Left cardiac atrium (tissue), 4 donors: Measurements from ENCODE around the gene TEDC2. TPM values are rescaled to one million over a fixed set of nuclear protein-coding genes. Genes with fewer than 3 reads are reported as not detected.

ENCODE experiments used
- ATAC-seq, 2 donors: fragments of 200-7000 bp; cut with Tn5 transposase; one replicate each; pipeline ENCODE4 v1.9.1; 2020; ENCODE audit warnings: mild to moderate bottlenecking in 2 of 2, moderate library complexity in 2 of 2
- DNase-seq: peaks from one replicate; pipeline ENCODE4 v3.0.0-alpha.2; 2020
- intact Hi-C, 2 donors: fragments of 100-400 bp; cut with DNase I; formaldehyde crosslinking; loops; one replicate each; pipeline versions ENCODE4 v1.14.1 to v1.15.1; 2022 to 2023
- long read RNA-seq: library from polyadenylated mRNA; unstranded; transcript quantifications from one replicate; pipeline ENCODE4 v2.0.0, GENCODE V29; 2021
- total RNA-seq, 2 donors: library from RNA; stranded (reverse); fragmentation: NEBNext Ultra II Directional; extraction: Animal tissue kit (Norgen Biotek cat#: 25700); gene quantifications; one replicate each; pipeline ENCODE4 v1.2.1, GENCODE V29; 2021
- donor health status: DM: no; HTN: yes; CAD: no.
- donor health status: DM: no; HTN: yes; CAD: no; lungs with severe emphysema.
- donor health status: DM: yes; HTN: yes; CAD: no.
- donor health status: Dilated cardiomyopathy.

The TEDC2 gene, protein sequence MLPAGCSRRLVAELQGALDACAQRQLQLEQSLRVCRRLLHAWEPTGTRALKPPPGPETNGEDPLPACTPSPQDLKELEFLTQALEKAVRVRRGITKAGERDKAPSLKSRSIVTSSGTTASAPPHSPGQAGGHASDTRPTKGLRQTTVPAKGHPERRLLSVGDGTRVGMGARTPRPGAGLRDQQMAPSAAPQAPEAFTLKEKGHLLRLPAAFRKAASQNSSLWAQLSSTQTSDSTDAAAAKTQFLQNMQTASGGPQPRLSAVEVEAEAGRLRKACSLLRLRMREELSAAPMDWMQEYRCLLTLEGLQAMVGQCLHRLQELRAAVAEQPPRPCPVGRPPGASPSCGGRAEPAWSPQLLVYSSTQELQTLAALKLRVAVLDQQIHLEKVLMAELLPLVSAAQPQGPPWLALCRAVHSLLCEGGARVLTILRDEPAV
- total RNA-seq: 1 to 10 TPM in 1 of 2 donors, under 1 TPM in 1; 0.47 to 2.8 TPM
- long read RNA-seq: 0 reads

GRCh38 chr16:2459647-2460390 is at the start of gene TEDC2:
TEDC2 (plus strand) TSS chr16:2460109; CDS start chr16:2460145, 36 bp downstream.
- ATAC-seq (peak; percentile 98 to 99), DNase-seq (peak; percentile 98)
- intact Hi-C loops: no loop called here

DNA sequence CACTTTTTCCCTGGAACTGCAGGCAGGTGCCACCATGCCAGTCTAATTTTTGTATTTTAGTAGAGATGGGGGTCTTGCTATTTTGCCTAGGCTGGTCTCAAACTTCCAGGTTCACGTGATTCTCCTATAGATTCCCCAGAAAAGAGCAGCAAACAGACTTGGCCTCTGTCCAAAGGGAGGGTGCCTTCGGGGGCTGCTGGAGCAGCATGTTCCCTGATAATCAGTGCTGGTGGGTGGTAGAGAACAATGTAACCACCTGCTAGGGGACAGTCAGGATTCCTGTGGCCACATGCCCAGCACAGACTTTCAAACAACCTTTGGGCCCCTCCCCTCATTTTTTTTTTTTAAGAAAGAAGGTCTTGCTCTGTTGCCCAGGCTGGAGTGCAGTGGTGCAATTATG is 44.8 kb upstream of the TEDC2 start:
- intact Hi-C loops: no loop called here
- DNase-seq: no peak
- no peak for ATAC-seq

DNA sequence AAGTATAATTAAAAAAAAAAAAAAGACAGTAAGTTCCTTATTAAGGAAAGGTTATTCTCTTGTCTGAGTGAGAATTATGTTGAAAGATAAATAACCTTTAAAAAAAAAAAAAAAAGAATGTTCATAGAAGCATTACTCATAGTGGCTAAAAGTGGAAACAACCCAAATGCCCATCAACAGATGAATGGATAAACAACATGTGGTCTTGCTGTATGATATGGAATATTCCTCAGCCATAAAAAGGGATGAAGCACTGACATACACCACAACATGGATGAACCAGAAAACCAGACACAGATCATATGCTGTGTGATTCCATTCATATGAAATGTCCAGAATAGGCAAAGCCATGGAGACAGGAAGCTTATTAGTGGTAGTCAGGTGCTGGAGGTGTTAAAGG is 39.9 kb upstream of the TEDC2 start:
- ATAC-seq: no peak
- DNase-seq: no peak
- intact Hi-C loops: loop anchor here (5.0 to 10.0 kb wide), 2 partner anchors 75 to 78 kb away; partner anchors contain the start of gene ABCA3 (in 1 of the 2)

DNA sequence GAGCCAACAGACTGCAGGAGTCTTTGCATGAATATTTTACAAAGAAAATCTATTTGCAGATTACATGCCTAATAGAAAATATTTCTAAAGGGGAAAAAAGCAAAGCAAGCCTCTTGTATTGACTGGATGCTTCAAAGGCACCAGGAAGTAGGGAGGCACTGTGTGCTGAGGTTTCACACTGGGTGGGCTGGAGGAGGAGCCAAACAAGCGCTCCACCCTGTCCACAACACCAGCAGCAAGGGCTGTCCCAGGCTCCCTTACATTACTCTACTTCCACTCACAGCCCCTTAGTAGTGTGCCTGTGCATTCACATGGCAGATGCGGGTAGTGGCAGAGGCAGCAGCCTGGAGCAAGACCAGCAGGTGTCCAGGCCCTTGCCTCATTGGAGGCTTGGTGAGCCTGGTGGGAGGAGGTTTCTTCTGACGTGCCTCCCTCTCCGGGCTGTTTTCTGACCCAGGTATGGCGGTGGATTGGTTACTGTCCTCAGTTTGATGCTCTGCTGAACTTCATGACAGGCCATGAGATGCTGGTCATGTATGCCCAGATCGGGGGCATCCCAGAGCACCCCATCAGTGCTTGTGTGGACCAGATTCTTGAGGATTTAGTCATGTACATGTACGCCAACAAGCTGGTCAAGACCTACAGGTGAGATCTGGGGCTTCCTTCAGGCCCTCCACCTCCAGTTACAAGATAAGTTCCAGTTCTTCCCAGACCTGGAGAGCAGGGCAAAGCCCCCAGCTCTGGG is 37.6 kb upstream of the TEDC2 start:
- intact Hi-C loops: loop anchor here (5.0 to 10.0 kb wide), 2 partner anchors 73 to 80 kb away; partner anchors contain the start of gene ABCA3 (in 1 of the 2)
- ATAC-seq: peak in 1 of 2 donors; percentile 21
- no peak for DNase-seq

GRCh38 chr16:2424061-2425007 is 35.6 kb upstream of the TEDC2 start:
- ATAC-seq (no peak), DNase-seq (no peak)
- intact Hi-C loops: loop anchor here (5.0 to 10.0 kb wide), 2 partner anchors 70 to 82 kb away; partner anchors contain the start of gene ABCA3 (in 1 of the 2)

DNA sequence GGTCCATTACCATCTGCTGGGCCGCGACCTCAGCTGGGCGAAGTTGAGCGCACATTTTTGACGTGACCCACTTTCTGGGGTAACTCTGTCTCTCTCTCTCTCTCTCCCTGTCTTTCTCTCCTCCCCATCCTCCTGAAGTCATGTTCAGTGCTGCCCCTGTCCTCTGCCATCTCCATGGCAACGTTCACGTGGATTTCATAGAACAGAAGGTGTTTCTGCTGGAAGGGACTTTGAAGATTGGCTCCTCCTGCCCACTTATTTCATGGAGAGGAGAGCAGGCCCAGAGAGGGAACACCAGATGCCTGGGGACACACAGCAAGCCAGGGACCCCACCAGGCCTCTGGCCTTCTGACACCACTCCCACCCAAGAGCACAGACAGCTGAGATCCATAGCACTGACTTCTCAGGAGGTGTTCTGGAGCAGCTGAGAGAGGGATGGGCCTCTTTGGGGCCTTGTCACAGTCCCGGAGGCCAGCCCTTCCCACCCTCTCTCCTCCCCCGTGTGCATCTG is 34.8 kb upstream of the TEDC2 start:
- no peak for ATAC-seq
- DNase-seq: no peak
- intact Hi-C loops: loop anchor here in 1 of 2 donors (10.0 kb wide), 1 partner anchor 70 kb away; no protein-coding TSS in a partner anchor

- intact Hi-C loops: loop anchor here in 1 of 2 donors (10.0 kb wide), 1 partner anchor 69 kb away; no protein-coding TSS in a partner anchor
- ATAC-seq (no peak), DNase-seq (no peak)
Measured at GRCh38 chr16:2425825-2426430, 34.0 kb upstream of the TEDC2 start.

- DNase-seq (no peak), ATAC-seq (no peak)
- intact Hi-C loops: loop anchor here in 1 of 2 donors (10.0 kb wide), 1 partner anchor 68 kb away; no protein-coding TSS in a partner anchor
Measured at GRCh38 chr16:2426941-2427361, 33.0 kb upstream of the TEDC2 start.

DNA sequence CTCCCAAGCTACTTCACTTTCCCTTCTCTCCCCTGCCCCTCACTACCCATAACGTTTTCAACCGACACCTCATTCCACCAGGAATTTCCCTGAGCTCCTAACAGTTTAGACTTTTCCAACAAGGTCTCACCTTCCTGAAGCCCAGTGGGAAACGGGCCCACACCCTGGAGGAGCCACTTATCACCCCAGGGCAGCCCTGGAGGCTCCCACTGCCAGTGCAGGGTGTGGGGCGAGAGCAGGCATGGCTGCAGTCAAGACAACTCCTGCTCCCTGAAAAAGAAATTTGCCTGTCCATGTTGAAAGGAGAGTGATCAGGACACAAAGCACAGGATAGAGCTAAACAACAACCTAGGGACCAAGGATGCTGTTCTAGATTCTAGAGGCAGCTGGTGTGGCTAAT is 32.4 kb upstream of the TEDC2 start:
- ATAC-seq: no peak
- DNase-seq: no peak
- intact Hi-C loops: loop anchor here in 1 of 2 donors (10.0 kb wide), 1 partner anchor 67 kb away; no protein-coding TSS in a partner anchor

DNA sequence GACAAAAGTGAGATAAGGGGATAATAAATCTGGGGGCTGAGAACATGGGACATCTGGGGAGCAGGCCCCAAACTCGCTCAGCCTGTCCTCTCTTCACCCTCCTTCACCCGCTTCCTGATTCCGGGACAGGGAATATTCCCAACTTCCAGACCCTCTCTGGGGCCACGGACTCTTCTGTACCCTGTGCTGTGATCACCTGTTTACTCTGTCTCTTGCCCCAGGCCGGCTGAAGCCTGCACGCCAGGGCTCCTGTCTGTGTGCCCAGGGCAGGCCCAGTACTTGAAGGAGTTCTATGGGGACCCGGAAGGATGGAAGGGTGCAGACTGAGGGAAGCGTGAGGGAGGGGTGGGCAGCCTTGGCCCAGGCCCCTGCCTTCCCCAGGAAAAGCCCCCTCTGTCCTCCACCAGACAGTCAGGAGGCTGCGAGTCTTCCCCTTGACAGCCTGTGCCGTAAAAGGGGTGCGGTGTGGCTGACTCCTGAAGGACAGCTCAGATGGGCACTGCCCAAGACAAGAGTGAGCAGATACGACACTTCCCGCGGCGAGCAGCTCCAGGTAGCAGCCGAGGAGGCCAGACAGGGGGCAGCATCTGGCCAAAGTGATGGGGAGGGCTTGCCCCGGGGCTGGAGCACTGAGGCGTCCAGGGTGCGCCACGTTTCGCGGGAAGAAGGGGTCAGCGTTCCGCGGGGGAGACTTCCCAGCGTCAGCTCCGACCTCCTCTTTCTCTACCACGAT is 31.7 kb upstream of the TEDC2 start:
- DNase-seq (peak; percentile 43), ATAC-seq (peak; percentile 17 to 39)
- intact Hi-C loops: loop anchor here in 1 of 2 donors (10.0 kb wide), 1 partner anchor 67 kb away; no protein-coding TSS in a partner anchor

- DNase-seq: no peak
- intact Hi-C loops: loop anchor here in 1 of 2 donors (10.0 kb wide), 1 partner anchor 66 kb away; no protein-coding TSS in a partner anchor
- peak; percentile 47 to 48 for ATAC-seq
Measured at GRCh38 chr16:2428784-2429033, 31.2 kb upstream of the TEDC2 start.

DNA sequence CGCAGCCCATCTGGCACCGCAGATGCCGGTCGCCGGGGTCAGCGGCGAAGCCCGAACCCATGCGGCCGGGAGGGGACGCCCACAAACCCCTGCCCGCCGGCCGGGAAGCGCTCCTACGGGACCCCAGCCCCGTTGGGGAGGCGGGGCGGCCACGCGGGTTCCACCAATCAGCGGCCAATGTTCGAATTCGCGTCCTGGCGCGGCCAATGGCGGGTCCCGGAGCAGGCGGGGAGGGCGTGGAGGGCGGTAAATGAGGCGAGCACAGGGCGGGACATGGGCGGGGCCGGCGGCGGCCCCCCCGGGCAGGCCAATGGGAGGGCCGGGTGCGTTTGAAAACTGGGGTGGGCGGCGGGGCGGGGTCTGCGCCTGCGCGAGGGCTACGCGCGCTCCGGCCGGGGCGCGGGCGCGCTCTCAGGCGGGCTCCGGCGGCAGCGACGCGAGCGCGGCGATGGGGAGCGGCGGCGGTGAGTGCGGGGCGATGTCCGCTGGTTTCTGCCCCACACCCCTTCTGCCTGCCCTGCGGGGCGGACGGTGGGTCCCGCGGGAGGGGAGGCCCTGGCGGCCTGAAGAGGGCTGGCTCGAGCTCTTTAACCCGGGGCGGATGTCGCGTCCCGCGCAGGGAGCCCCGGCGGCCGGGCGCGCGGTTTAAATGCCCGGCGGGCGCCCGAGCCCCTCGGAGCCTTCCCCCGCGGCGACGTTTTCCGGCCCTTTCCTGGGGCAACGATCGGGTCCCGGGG is 30.7 kb upstream of the TEDC2 start, which contains the start of gene CCNF:
Gene CCNF, plus strand, starts transcription at position 414 of the 737 bp plus-strand sequence. Its CDS starts 35 bp downstream, at position 449.
- peak; percentile 99 for ATAC-seq
- peak; percentile 98 for DNase-seq
- intact Hi-C loops: loop anchor here in 1 of 2 donors (10.0 kb wide), 1 partner anchor 66 kb away; no protein-coding TSS in a partner anchor

DNA sequence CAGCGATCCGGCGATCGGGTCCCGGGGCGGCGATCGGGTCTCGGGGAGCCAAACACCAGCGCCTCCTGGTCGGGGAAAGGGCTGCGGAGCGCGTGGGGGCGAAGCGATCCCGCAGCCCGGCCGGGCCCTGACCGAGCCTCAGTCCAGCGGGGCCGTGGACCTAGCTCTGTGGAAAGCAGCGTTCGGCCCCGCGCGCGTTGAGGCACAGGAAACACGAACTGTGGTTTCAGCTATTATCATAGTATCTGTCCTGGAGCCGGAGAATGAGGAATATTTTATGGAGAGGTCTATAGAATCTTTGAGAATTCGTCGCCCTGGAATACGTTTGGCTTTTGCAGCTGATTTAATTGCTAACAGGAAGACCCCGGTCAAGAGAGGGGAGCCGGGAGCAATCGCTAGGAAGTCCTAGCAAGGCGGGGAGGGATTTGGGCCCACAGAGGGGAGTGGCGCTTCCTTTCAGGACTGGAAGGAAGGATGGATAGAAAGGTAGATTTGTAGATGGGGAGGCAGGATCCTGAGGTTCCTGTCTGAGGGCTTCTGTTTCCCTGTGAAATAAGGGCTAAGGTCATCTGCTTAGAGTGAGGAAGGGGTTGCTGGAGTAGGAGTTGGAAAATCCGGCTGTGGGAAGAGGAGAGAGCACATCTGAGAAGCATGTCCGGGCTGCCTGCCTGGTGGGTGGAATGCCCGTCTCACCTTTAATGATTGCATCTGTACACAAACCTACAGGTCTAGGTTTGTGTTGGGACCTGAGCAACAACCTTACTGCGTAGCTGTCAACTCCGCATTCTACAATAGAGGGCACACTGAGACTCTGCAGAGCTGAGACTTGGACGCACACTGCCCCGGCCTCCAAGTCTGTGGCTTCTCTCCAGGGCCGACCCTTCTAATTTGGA is 29.9 kb upstream of the TEDC2 start:
- intact Hi-C loops: loop anchor here in 1 of 2 donors (10.0 kb wide), 1 partner anchor 65 kb away; no protein-coding TSS in a partner anchor
- ATAC-seq (peak; percentile 7 to 16), DNase-seq (no peak)

GRCh38 chr16:2432286-2432685 is 27.6 kb upstream of the TEDC2 start:
- no peak for DNase-seq
- intact Hi-C loops: no loop called here
- no peak for ATAC-seq
